CD4-positive, alpha-beta T cell treated with Interleukin-4 for 1 hour (primary cell): ENCODE data around the gene CPA5.
"Not testable (repeated sequence)": the region's sequence is repeated elsewhere in the genome, so short reads cannot be mapped to it uniquely, and the experiment has no call there.

ENCODE experiments used
- DNase-seq, 2 donors: peaks; one replicate each; pipeline ENCODE4 v3.0.0-alpha.2; 2020 to 2022

Gene CPA5

GRCh38 chr7:130359276-130359857, 14.8 kb downstream of the CPA5 start:
- no peak for DNase-seq

- DNase-seq = no peak
These were observed 15.9 kb downstream of the CPA5 start for GRCh38 chr7:130360518-130360917.

GRCh38 chr7:130361681-130362080, 17.1 kb downstream of the CPA5 start:
- no peak for DNase-seq

GRCh38 chr7:130362251-130362816, 17.7 kb downstream of the CPA5 start:
- no peak for DNase-seq

GRCh38 chr7:130363026-130363847, 18.6 kb downstream of the CPA5 start:
- no peak for DNase-seq

GRCh38 chr7:130364451-130364850, 19.8 kb downstream of the CPA5 start:
- no peak for DNase-seq

GRCh38 chr7:130365088-130365487, 20.5 kb downstream of the CPA5 start:
- no peak for DNase-seq

GRCh38 chr7:130365511-130366441, 21.2 kb downstream of the CPA5 start:
- no peak for DNase-seq

- DNase-seq = no peak
These were observed 21.9 kb downstream of the CPA5 start for GRCh38 chr7:130366564-130366963.

GRCh38 chr7:130367088-130367755, 22.6 kb downstream of the CPA5 start:
- DNase-seq = peak; percentile 26 to 50

GRCh38 chr7:130367836-130368746, 23.5 kb downstream of the CPA5 start:
- DNase-seq = no peak

GRCh38 chr7:130369110-130369711, 24.6 kb downstream of the CPA5 start:
- no peak for DNase-seq

GRCh38 chr7:130369831-130370550, 25.4 kb downstream of the CPA5 start:
- DNase-seq = no peak

- DNase-seq = no peak
These were observed 26.4 kb downstream of the CPA5 start for GRCh38 chr7:130371046-130371445.

- DNase-seq = no peak
These were observed 28.0 kb downstream of the CPA5 start for GRCh38 chr7:130372402-130373165.

- no peak for DNase-seq
These were observed 29.9 kb downstream of the CPA5 start for GRCh38 chr7:130374507-130374906.

- not testable (repeated sequence) for DNase-seq
These were observed 31.8 kb downstream of the CPA5 start for GRCh38 chr7:130376461-130376860.

- DNase-seq = no peak
These were observed 32.6 kb downstream of the CPA5 start for GRCh38 chr7:130377178-130377577.

- DNase-seq = no peak
These were observed 34.4 kb downstream of the CPA5 start for GRCh38 chr7:130379019-130379418.
